HG02610 (cell line): ENCODE results near the gene PREX1.
A peak's percentile ranks its signal among the peaks of the same experiment; 100 is the strongest.

Source experiments
- ATAC-seq: cut with Tn5 transposase; IDR thresholded peaks from one replicate; pipeline ENCODE4 v1.9.1; 2021; ENCODE audit warnings: mild to moderate bottlenecking, moderate library complexity; ENCODE audit not compliant: unreplicated experiment

The PREX1 gene

DNA sequence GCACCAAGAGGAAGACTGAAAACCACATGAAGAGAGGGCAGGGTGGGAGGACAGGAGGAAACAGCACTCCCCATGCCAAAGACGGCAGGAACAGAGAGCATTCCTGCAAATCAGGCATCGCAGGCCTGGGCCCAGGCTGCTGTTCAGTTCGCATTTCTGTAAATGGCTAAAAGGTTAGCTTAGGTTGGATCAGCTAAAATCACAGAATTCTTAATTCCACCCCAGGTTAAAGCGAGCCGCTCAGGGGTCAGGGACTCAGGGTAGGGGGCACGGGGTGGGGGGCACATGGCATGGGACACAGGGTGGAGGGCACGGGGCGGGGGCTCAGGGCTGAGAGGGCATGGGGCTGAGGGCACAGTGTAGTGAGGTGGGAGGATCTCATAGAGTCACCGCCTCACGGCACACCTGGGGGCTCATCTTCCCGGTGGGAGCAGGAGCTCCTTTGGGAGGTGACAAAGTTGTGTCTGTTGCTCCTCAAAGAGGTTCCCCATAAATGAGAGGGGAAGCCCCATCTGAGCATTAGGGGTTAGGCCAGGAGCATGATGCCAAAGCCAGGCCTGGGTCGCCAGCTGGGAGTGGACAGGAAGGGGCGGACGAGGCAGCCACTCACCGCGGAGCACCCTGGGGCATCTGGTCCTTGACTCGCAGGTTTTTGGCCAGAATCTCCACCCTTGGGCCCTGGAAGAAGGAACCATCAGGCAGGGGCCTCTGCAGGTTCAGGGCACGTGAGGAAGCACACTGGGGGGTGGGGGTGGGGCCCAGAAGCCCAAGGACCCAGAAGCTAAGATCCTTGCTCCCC is 200.7 kb downstream of the PREX1 start:
- ATAC-seq = no peak

DNA sequence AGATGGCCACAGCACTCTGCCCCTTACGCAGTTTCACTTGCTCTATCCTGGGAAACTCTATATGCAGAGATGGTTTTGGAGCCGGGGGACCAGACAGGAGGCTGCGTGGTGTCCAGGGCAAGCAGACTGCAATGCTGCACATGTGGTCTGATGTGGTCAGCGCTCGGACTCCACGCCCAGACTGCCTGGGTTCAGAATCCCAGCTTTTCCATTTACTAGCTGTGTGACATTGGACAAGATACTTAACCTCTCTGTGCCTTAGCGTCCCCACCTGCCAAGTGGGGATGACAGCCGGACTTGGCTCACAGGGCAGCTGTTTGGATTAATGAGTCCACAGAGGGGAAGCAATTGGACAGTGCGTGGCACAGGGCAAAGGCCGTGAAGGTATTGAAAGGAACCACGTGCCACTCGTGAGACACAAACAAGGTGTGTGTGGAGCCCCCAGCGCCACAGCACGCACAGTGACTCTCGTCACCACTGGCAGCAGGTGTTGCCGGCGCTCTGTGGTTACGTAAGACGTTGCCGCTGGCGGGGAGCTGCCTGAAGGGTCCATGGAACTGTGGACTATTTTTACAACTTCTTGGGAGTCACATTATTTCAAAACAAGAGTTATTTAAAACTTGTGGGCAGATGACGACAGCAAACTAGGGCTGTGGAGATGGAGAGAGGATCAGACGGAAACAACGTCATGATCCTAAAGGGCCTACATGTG is 201.4 kb downstream of the PREX1 start:
- ATAC-seq = no peak

DNA sequence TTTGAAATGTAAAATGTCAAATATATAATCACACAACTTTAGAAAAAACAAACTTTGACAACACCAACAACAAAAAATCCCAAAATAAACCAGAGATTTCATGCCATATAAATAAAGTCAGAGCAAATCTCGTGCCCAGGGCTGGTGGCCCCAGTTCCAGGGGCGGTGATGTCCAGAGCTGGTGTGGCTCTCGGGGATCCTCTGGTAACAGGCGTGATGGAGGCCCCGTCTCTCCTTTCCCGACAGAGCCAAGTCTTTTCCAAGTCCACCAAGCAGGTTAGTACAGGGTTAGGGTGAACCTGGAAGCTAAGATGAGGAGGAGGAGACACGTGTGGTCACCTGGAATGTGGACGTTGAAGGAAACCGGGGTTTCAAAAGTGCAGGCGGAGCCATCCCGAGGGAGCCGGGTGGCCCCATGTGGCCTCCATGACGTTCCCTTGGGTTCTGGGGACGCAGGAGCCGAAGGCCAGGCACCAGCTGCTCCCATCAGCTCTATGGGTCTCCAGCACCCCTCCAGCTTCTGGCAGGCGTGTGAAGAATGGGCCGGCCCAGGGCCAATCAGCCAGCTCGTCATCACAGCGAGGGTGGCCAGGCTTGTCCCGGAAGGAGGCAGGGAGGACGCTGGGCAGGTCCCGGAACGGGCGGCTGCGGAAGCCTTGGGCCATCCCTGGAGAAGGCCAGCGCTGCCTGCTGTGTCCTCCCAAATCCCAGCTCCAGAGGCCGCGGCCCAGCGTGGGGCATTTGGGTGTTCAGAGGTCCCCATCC is 202.5 kb downstream of the PREX1 start:
- ATAC-seq = no peak

DNA sequence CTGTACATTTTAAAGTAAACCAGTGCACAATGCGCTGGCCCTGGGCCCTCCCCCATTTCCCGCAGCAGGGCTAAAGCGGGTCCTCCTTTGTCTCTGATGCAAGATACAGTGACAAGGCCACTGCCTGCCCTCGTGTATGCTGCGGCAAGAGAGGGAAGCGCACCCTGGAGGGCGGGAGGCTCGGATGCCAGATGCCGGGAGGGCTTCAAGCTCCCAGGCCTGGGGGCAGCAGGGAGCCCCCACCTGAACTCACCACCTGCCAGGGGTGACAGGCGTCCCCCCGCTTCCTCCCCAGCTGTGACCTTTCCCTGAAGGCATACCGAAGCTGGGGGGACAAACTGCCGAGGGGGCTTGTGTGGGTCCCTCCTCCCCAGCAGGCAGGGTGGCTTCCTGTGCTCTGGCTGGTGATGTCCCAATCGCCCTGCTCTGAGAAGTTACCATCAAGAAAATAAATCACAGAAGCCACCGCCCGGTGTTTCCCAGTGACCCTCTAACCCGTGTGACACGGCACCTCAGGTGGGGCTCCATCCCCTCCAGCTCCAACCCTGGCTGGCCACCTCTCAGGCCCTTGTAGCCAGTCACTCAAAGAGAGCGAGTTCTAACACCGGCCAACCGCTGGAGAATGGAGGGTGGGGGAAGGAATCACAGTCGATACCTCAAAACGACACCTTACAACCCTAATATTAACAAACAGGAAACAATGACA is 203.3 kb downstream of the PREX1 start:
- ATAC-seq = no peak

DNA sequence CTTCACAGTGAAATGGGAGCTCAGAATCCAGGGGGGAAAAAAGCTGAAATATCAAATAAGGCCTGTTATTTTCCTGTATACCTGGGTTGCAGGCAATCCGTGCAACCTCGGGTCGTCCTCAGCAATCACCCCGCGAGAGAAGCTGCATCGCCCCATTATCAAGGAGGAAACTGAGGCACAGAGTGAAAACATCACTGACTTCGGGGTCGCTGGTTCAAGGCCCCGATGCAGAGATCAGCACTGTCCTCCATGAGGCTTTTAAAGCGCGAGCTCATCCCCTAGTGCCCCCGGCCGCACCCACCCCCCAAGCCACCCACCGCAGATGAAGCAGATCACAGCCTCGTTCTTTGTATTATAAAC is 203.9 kb downstream of the PREX1 start:
- ATAC-seq = no peak

DNA sequence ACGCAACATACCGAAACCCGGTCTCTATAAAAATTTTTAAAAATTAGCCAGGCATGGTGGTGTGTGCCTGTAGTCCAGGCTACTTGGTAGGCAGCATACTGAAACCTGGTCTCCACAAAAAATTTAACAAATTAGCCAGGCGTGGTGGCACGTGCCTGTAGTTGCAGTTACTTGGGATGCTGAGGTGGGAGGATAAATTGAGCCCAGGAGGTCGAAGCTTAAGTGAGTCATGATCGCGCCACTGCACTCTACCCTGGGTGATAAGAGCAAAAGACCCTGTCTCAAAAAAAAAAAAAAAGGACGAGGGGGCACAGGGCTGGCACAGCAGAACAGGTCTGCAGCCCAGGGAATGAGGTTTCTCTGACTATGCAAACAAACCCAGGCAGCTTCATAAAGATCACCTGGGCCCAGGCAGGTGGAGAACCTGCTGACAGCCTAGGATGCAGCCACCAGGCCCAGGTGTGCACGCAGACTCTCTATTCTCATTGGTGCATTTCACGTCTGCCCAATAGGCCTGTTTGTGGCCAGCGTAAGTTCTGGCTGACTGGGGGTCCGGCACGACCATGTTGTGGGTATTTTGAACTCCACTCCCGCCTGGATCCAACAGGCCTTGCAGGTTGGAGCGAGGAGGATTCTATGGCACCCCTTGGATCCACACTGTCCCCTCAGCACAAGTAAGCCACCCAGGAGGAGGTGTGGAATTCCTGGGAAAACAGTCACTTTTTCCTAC is 204.5 kb downstream of the PREX1 start:
- ATAC-seq = no peak

DNA sequence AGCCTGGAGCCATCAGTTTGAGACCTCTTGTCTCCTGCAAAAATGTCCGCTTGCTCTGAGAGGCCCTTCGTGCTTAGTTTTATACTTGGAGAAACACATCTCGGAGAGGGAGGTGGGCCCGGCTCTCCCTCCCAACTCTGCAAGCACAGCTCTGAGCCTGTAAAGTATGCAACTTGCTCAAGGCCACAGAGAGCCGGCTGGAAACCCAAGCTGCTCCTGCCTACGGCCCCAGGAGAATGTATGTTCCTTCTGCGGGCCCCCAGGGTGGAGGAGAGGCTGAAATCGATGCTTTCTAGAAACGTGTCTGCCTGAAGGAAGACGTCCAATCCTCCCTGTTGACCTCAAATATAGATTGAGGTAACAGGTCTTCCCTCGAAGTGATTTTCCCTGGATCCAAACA is 205.4 kb downstream of the PREX1 start:
- no peak for ATAC-seq

DNA sequence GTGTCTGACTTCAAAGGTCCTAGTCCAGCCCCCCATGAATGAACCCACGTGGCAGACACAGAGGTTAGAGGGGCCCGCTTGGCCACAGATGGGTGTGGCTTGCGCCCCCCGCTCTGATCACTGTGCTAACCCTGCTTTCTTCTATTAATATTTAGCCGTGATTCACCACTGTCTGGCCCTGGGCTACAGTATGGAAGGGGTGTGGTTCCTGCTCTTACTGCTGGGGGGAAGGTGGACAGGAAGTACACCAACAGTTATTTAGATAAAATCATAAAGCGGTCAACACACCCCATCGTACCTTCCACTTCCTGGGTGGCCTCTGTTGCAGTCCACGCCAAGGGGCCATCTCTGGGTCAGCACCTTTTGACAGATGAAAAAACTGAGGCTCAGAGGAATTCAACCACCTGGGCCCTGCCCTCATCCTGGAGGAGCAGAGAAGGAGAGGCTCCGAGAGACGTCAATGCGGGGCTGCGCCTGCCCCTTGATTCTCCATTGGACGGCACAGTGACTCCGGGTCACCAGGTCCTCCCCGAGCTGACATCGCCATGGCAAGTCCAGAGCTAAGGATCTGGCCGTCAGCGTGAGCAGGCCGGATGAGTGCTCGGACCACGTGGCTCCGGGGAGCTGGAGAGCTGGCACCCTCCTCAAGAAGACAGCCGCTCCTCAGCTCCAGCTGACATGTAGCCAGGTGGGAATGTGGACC is 206.3 kb downstream of the PREX1 start:
- no peak for ATAC-seq

DNA sequence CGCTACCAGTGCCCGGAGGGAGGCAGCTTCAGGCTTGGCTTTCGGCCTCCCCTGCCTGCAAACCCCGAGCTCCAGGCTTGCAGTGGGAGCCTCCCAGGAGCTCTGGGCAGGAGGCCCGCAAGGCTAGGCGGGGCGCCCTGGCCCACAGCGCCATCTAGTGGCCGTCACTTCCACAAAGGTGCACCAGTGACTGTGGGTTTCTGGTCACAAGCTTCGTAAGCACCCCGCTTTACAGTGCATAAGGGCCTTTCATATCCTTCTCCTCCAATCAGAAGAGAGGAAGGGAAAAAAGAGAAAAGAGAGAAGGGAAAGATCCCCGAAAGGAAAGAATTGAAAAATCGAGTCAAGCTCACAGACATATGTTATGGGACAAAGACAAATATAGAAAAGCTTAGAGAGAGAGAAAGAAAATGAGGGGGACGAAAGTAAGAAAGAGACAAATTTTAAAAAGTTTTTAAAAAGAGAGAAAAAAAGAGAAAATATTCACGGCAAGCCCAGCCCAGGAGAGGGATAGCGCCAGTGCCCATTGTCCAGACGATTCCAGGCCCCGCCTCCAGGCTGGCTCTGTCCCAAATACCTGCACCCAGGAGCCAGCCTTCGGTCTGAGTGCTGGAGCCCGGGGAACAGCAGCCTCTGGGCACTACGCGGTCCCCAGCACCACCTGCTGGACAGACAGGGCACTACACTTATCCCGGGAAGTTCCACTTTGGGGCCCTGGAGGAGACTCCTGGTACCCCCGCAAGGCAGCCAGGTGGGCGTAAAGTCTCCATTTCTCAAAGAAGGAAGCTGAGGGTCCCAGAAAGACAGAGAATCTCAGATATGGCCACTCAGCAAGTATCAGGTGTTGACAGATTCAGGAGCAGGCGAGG is 207.1 kb downstream of the PREX1 start:
- peak; percentile 49 for ATAC-seq

DNA sequence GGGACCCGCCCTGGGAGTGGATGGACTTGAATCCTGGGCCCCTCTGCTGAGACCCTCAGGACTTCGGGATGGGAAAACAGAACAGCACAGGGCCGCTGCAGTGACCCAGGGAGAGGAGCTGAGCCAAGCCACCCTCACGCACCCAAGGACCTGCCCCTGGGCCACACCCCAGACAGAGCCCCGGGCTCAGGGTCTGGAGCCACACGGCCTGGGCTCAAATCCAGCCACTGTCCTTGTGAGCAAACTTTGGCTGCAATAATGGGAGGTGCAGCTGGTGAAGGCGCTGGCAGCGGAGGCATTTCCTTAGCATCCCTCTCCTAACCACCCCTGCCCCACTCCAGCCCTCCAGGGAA is 207.7 kb downstream of the PREX1 start:
- ATAC-seq = no peak

DNA sequence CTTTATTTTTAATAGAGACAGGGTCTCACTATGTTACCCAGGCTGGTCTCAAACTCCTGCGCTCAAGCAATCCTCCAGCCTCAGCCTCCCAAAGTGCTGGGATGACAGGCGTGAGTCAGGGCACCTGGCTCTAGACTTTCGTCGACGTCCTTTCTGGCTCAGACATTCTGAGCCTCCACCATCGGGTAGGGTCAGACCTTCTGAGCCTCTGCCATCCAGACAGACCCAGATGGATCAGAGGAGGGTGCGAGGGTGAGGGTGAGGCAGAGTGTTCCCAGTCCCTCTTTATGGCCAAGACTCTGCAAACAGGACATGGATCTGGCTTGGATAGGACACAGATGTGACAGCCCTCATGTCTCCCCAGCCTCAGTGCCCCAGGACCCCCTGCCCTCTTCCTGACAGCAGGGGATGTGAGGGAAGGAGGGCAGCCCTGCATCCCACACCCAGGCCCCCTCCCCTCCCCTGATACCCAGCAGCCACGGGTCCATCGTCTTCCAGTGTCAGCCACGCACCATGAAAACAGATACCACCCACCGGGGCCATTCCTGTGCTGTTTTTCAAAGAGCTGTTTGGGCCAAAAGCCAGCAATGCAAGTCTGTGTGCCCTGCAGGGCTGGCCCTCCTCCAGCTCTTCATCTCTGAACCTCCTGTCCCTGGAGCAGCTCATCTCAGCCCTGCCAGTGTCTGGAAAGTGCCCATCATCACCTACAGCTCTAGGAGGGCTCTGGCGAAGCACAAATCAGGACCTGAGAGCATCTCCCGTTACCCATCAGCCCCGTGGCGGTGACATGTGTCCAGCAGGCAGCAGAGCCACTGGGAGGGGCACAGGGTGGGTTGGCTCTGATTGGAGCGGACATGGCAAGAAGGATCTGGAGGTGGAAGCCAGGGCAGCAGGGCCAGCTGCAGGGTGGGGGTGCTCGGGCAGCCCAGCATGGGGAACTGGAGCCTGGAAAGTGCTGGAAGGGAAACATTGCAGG is 208.4 kb downstream of the PREX1 start:
- no peak for ATAC-seq

DNA sequence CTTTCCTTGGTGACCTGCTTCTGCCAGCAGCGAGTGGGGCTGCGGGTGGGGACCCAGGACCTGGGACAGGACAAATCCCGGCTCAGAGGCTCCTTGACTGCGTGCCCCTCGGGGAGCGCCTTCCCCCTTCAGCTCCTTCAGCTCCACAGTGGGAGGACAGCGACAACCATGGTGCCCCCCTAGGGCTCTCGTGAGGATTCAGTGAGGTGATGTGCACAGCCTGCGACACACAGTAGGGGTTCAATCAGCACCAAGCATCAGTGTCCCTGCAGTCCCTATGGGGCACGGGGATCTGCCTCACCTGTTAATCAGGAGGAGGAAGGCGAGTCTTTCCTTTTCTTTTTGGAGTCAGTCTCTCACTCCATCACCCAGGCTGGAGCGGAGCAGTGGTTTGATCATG is 209.2 kb downstream of the PREX1 start:
- no peak for ATAC-seq

DNA sequence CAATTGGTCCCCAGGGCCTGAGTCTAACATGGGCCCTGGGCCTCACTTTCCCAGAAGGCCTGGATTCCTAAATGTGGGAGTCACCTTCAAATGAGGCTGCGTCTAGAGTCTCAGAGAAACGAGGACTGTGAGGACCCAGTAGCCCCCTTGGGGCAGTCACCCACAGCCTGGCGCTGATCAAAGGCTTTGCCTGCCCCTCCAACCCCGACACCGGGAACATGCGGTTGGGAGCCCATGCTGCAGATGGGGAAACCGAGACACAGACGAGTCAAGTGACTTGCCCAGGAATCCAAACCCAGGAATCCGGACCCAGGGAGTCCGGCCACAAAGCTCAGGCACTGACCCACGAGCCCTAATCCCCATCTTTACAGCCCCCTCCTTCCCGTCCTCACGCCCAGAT is 209.7 kb downstream of the PREX1 start:
- ATAC-seq = no peak

DNA sequence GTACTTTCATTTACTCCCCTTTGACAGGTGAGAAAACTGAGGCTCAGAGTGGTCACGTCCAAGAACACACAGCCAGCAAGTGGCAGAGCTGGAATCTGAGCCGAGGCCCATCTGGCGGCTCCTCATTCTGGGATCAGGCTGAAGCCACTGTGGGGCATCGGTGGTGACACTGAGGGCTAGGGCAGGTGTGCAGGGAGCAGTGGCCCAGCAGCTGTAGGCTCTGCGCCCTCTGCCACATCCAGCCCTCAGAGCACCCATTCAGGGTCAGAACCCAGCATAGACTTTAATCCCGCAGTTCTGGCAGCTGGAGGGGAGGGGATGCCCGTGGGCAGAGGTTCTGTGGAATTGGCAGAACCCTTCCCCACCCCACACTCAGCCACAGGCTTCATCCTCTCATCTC is 210.3 kb downstream of the PREX1 start:
- ATAC-seq = no peak

DNA sequence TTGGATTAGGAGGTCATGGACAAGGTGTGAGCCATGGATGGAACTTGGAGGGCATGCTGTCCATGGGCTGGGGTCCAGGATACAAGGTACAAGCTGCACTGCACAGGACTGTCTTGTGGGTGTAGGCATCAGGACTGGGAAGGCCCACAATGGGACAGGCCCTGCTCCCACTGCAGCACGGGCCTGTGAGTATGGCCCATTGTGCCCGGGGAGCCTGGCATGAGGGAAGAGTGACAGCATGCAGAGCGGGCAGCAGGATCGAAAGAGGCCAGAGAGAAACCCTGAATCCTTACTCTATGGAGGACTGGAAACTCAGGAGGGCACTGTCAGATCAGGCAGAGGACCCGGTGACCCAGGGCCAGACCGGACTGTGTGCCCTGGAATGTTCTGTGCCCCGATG is 211.3 kb downstream of the PREX1 start:
- no peak for ATAC-seq

DNA sequence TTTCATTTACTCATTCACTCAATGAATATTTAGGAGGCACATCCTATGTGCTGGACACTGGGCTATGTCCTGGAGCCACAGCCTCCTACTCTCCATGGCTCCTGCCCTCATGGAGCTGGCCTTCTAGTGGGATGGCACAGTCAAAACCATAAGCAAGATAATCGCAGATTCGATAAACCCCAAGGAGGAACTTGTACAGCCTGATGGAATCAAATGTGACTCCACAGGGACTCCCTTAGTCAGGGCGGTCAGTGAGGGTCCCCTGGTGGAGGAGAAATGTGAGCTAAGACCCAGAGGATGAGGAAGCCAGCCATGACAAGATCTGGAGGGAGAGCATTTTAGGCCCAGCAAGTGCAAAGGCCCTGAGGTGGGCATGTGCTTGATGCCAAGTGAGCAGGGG is 211.9 kb downstream of the PREX1 start:
- ATAC-seq = no peak

DNA sequence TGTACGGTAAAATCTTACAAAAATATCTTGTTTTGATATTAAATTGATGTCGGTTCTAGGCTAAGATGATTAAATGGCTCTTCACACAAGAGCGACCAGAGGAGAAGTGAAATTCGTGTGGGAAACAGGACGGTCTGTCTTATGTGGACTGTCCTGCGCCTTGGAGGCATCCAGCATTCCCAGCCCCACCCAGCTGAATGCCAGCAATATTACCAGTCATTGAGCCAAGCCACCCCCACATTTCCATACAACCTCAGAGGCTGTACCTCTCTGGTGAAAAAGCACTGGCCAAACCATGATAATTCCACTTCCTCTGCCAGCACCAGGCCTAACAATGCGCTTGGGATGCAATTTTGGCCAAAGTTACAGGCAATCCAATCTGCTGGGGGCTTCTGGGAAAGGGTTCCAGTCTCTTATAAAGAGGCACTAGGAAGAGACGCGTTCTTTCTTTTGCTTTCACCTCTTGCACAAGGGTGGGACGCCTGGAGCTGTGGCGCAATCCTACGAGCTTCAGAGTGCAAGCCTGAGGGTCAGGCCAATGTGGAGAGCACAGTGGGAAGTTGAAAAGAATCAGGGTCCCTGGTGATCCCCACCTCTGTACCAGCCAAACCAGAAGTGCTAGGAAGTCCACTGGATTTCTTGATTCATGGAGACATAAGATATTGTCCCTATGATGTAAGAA is 213.1 kb downstream of the PREX1 start:
- ATAC-seq = no peak
